ENCODE data around the gene MYADML2. TPM values are rescaled to one million over a fixed set of nuclear protein-coding genes. Genes with fewer than 3 reads are reported as not detected.

MYADML2 gene
- total RNA-seq, 2 donors from 2014 or later: not detected

DNA sequence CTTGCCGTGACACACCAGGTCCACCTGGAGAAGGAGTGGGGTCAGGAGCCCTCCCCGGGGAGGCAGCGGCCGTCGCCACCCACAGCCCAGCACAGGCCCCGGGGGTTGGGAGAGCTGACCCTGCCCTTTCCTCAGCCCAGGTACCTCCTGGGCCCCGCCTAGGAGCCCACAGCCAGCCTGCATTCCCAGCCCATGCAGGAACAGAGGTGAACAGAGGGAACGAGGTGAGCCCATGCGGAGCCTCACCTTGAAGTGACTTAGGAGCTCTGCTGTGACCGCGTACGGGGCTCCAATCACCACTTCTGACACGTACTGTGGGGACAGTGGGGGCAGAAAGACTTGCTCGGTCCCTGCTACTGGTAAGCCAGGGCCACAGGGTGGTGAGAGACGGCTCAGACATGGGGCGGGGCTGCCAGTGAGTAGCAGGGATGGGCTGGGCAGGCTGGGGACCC is 41.6 kb downstream of the MYADML2 start:
- H3K36me3 ChIP-seq (ENCODE audit: control insufficient read depth, insufficient read depth, low read length): peaks cover 36% of the 10 kb centered on the region
- H3K9ac ChIP-seq (ENCODE audit: extremely low read depth, low read length, poor library complexity, severe bottlenecking): no peak overlapping the region
- WGBS, 2 experiments (ENCODE audit: insufficient coverage in 1 of 2, insufficient read length in 1 of 2): 92 to 95% methylated on average over 11 to 16 of the region's 16 CpGs
- H3K9me3 ChIP-seq (ENCODE audit: control insufficient read depth, low read length): no peaks in the 10 kb centered on the region
- TF ChIP-seq, protein P1, sequence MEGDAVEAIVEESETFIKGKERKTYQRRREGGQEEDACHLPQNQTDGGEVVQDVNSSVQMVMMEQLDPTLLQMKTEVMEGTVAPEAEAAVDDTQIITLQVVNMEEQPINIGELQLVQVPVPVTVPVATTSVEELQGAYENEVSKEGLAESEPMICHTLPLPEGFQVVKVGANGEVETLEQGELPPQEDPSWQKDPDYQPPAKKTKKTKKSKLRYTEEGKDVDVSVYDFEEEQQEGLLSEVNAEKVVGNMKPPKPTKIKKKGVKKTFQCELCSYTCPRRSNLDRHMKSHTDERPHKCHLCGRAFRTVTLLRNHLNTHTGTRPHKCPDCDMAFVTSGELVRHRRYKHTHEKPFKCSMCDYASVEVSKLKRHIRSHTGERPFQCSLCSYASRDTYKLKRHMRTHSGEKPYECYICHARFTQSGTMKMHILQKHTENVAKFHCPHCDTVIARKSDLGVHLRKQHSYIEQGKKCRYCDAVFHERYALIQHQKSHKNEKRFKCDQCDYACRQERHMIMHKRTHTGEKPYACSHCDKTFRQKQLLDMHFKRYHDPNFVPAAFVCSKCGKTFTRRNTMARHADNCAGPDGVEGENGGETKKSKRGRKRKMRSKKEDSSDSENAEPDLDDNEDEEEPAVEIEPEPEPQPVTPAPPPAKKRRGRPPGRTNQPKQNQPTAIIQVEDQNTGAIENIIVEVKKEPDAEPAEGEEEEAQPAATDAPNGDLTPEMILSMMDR (conservative IDR thresholded peaks at IDR 0.05): no peak
- Mint-ChIP-seq H3K27ac (no peak overlapping the region), H3K4me3 (no peak overlapping the region), H3K27me3 (ENCODE audit: insufficient read depth) (peaks cover 11% of the 10 kb centered on the region), H3K9me3 (no peaks in the 10 kb centered on the region), H3K4me1 (peaks cover 4% of the 10 kb centered on the region), H3K36me3 (ENCODE audit: low read depth) (peaks cover 15% of the 10 kb centered on the region)
- no peak overlapping the region for H3K27ac ChIP-seq (ENCODE audit: low read depth, low read length)
- peaks cover 10% of the 10 kb centered on the region for H3K27me3 ChIP-seq (ENCODE audit: control insufficient read depth, insufficient read depth, low read length, poor library complexity, severe bottlenecking)
- H3K4me1 ChIP-seq (ENCODE audit: control insufficient read depth, insufficient read depth, low read length): peaks cover 8% of the 10 kb centered on the region
- no peak for DNase-seq
- H3K4me3 ChIP-seq (ENCODE audit: low read length): no peak overlapping the region

DNA sequence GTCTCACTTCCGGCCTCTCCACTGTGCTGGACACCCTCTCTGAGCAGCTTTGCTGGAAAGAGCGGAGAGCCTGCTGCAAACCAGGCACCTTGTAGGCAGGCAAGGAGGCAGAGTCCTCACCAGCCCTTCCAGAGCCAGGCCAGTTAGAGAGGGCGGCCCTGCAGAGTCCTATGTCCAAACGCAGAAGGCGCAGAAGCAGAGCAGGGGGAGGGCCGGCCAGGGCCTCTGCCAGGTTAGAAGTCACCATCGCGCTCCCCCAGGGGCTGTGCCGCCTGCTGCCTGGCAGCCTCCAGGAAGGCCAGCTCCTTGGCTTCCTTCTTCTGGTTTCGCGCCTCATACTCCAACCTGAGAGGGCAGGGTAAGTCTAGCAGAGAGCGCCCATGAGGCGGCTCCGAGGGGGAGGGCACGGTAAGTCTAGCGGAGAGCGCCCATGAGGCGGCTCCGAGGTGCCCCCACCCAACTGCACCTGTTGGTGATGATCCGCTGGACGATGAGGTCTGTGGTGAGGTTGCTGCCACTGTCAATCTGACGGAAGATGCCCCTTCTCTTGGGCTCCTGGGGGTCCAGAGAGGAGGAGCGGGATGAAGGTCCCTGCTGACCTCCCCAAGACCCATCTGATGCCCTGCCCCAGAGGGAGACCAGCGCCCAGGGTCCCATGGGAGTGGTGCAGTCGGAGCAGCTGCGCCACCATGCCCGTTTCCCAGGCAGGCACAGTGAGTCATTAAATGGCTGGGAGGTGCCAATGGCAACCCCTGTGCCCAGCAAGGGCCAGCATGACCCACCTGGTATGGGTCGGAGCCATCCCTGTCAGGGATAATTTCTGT is 42.2 kb downstream of the MYADML2 start:
- Mint-ChIP-seq H3K9me3 (no peaks in the 10 kb centered on the region), H3K36me3 (ENCODE audit: low read depth) (peaks cover 21% of the 10 kb centered on the region), H3K27me3 (ENCODE audit: insufficient read depth) (peaks cover 11% of the 10 kb centered on the region), H3K4me3 (no peak overlapping the region), H3K27ac (no peak overlapping the region), H3K4me1 (no peaks in the 10 kb centered on the region)
- TF ChIP-seq, protein P1 (conservative IDR thresholded peaks at IDR 0.05): no peak
- no peak overlapping the region for H3K27ac ChIP-seq (ENCODE audit: low read depth, low read length)
- H3K4me1 ChIP-seq (ENCODE audit: control insufficient read depth, insufficient read depth, low read length): peaks cover 3% of the 10 kb centered on the region
- H3K9me3 ChIP-seq (ENCODE audit: control insufficient read depth, low read length): no peaks in the 10 kb centered on the region
- H3K36me3 ChIP-seq (ENCODE audit: control insufficient read depth, insufficient read depth, low read length): peaks cover 36% of the 10 kb centered on the region
- H3K27me3 ChIP-seq (ENCODE audit: control insufficient read depth, insufficient read depth, low read length, poor library complexity, severe bottlenecking): peaks cover 10% of the 10 kb centered on the region
- DNase-seq: no peak
- 93 to 100% methylated on average over 23 to 28 of the region's 28 CpGs for WGBS, 2 experiments (ENCODE audit: insufficient coverage in 1 of 2, insufficient read length in 1 of 2)
- no peak overlapping the region for H3K9ac ChIP-seq (ENCODE audit: extremely low read depth, low read length, poor library complexity, severe bottlenecking)
- H3K4me3 ChIP-seq (ENCODE audit: low read length): no peak overlapping the region

DNA sequence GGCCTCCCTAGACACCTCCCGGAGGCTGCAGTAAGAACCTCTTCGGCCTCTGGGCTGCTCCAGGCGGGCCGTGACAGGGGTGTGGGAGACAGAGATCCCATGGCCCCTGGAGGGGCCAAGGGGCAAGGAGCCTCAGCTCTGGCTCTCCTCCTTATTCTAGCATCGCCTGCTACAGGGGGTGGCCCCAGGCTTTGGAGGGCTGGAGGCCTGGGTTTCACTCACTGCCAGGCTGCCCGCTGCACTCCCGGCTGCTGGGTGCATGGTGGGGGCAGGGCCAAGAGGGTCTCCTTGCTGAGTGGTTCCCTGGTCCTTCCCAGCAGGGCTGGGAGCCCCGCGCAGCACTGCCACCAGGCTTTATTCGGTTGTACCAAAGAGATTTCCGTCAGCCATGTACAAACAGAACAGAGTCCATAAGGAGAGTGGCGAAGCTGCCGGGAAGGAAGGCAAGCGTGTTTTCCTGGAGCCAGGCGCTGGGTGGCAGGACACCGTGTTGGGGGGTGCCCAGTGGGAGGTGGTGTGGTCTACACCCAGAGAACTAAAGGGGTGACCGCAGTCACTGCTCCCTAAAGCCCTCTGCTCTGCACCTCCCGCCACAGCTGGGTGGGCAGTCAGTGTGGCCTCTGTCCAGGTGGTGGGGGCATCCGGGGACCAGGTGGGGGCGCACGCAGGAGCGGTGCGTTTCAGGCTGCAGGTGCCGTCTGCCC is 43.0 kb downstream of the MYADML2 start:
- TF ChIP-seq, protein P1 (conservative IDR thresholded peaks at IDR 0.05): no peak
- H3K36me3 ChIP-seq (ENCODE audit: control insufficient read depth, insufficient read depth, low read length): peaks cover 32% of the 10 kb centered on the region
- Mint-ChIP-seq H3K27me3 (ENCODE audit: insufficient read depth) (peaks cover 11% of the 10 kb centered on the region), H3K4me3 (no peak overlapping the region), H3K36me3 (ENCODE audit: low read depth) (peaks cover 22% of the 10 kb centered on the region), H3K9me3 (no peaks in the 10 kb centered on the region), H3K27ac (no peak overlapping the region), H3K4me1 (no peaks in the 10 kb centered on the region)
- H3K9ac ChIP-seq (ENCODE audit: extremely low read depth, low read length, poor library complexity, severe bottlenecking): no peak overlapping the region
- DNase-seq: no peak
- no peak overlapping the region for H3K27ac ChIP-seq (ENCODE audit: low read depth, low read length)
- WGBS, 2 experiments (ENCODE audit: insufficient coverage in 1 of 2, insufficient read length in 1 of 2): 93 to 94% methylated on average over 14 to 24 of the region's 24 CpGs
- H3K4me3 ChIP-seq (ENCODE audit: low read length): no peak overlapping the region
- peaks cover 10% of the 10 kb centered on the region for H3K27me3 ChIP-seq (ENCODE audit: control insufficient read depth, insufficient read depth, low read length, poor library complexity, severe bottlenecking)
- H3K4me1 ChIP-seq (ENCODE audit: control insufficient read depth, insufficient read depth, low read length): no peaks in the 10 kb centered on the region
- H3K9me3 ChIP-seq (ENCODE audit: control insufficient read depth, low read length): no peaks in the 10 kb centered on the region
